ENCODE data around the gene SAP30. TPM values are rescaled to one million over a fixed set of nuclear protein-coding genes. Genes with fewer than 3 reads are reported as not detected.

Gene SAP30
- total RNA-seq, 1 experiment from 2014 or later, result 12.0 TPM

DNA sequence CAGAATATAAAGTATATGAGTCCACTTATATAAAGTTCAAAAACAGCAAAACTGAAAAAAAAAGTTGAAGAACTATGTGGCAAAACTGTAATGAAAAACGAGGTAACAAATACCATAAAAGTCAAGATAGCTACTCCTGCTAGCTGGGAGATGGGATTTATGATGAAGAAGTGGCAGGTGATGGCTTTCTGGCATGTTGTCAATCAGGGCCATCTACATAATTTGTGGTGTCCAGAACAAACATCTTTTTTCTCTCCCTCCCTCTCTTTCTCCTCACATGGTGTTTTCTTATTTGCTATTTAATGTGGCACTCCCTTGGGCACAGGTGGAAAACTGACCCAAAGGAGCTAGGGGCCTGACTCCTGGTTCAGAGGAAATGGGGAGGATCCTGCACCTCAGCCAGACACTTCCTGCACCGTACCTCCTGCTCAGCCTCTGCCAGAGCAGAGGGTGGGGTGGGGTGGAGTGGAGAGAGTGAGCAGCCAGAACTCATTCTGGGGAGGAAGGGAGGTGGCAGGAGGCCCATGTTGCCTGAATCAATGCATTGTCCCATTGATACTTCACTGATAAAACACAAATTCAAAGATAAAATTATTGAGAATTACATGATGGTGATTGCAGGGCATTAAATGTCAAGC, 5.3 kb upstream of the SAP30 start:
- BruUV-seq (replicated peaks), result no TSS peak
- Histone ChIP-seq H3K9me3 (ENCODE audit: control insufficient read depth in 1 of 2, insufficient read depth in 1 of 2, low read depth in 1 of 2, low read length in 2 of 2) (no peaks in the 10 kb centered on the region), H3K79me2 (ENCODE audit: insufficient read depth, low read length) (no peaks in the 10 kb centered on the region), H2AFZ (ENCODE audit: low read depth, low read length, poor library complexity, severe bottlenecking) (no peak overlapping the region), H3K9ac (ENCODE audit: low read length) (no peak overlapping the region), H3K36me3 (ENCODE audit: control insufficient read depth in 1 of 2, insufficient read depth in 2 of 2, low read length in 2 of 2) (no peaks in the 10 kb centered on the region), H3K27me3 (ENCODE audit: insufficient read depth, low read length) (no peaks in the 10 kb centered on the region), H3K9me2 (ENCODE audit: insufficient read depth) (no peaks in the 10 kb centered on the region), H3K4me2 (ENCODE audit: low read length) (no peak overlapping the region), H3K27ac (ENCODE audit: low read depth, low read length) (no peak overlapping the region), H3K4me1 (ENCODE audit: control insufficient read depth in 1 of 2, insufficient read depth in 2 of 2, low read length in 2 of 2) (peaks cover 0 to 10% of the 10 kb centered on the region in 2 experiments; a peak in 1 of 4 replicates), H4K20me1 (ENCODE audit: insufficient read depth) (no peaks in the 10 kb centered on the region), H3K4me3 (replicated peaks in 1 of 2; ENCODE audit: low read depth in 1 of 2, low read length in 2 of 2) (no peak overlapping the region)
- no peak for ATAC-seq
- RAD21 ChIA-PET (ENCODE audit: low non-redundant PET in 1 of 2, low total read pairs in 2 of 2, uncharacterized antibody in 2 of 2, unreplicated experiment in 2 of 2), result no interaction called here
- POLR2A ChIA-PET, result no interaction called here
- DNase-seq (ENCODE audit: low read depth, low spot score), result no peak
- CTCF ChIA-PET, result no interaction called here
- no peak for TF ChIP-seq SP1 (IDR thresholded peaks at IDR 0.05; ENCODE audit: low read depth)
- TF ChIP-seq EZH2phosphoT487 (IDR thresholded peaks at IDR 0.05; ENCODE audit: borderline replicate concordance), result no peak
- intact Hi-C loops (cut with micrococcal nuclease), result no loop called here

- ATAC-seq (no peak), DNase-seq (ENCODE audit: low read depth, low spot score) (no peak)
- no peak overlapping the region for H2AFZ ChIP-seq (ENCODE audit: low read depth, low read length, poor library complexity, severe bottlenecking)
- ChIA-PET RAD21 (ENCODE audit: low non-redundant PET in 1 of 2, low total read pairs in 2 of 2, uncharacterized antibody in 2 of 2, unreplicated experiment in 2 of 2) (no interaction called here), CTCF (no interaction called here), POLR2A (interaction anchor here (0.8 kb wide), 1 partner anchor 34 kb away, joined by 3 read pairs; no protein-coding TSS in a partner anchor)
- TF ChIP-seq EZH2 (IDR thresholded peaks at IDR 0.05) (no peak), ATF3 (IDR thresholded peaks at IDR 0.05) (no peak), YY1 (IDR thresholded peaks at IDR 0.05; ENCODE audit: extremely low read depth, insufficient replicate concordance, low read depth, low read length) (no peak), CTCF (IDR thresholded peaks at IDR 0.05 in 2 of 3, conservative IDR thresholded peaks at IDR 0.05 in 1 of 3; ENCODE audit: borderline replicate concordance in 1 of 3, insufficient read depth in 1 of 3, low read depth in 2 of 3, low read length in 2 of 3) (no peak), REST (IDR thresholded peaks at IDR 0.05; ENCODE audit: low read depth) (no peak), MAX (IDR thresholded peaks at IDR 0.05) (no peak)
- no peak overlapping the region for H3K4me3 ChIP-seq (replicated peaks in 1 of 2; ENCODE audit: low read depth in 1 of 2, low read length in 2 of 2)
- H3K36me3 ChIP-seq (ENCODE audit: control insufficient read depth in 1 of 2, insufficient read depth in 2 of 2, low read length in 2 of 2), result no peaks in the 10 kb centered on the region
- no peaks in the 10 kb centered on the region for H3K9me2 ChIP-seq (ENCODE audit: insufficient read depth)
- H3K4me1 ChIP-seq (ENCODE audit: control insufficient read depth in 1 of 2, insufficient read depth in 2 of 2, low read length in 2 of 2), result peaks cover 0 to 15% of the 10 kb centered on the region in 2 experiments; a peak in 2 of 4 replicates
- H3K4me2 ChIP-seq (ENCODE audit: low read length), result no peak overlapping the region
- H4K20me1 ChIP-seq (ENCODE audit: insufficient read depth), result no peaks in the 10 kb centered on the region
- intact Hi-C loops (cut with micrococcal nuclease), result no loop called here
- H3K9me3 ChIP-seq (ENCODE audit: control insufficient read depth in 1 of 2, insufficient read depth in 1 of 2, low read depth in 1 of 2, low read length in 2 of 2), result no peaks in the 10 kb centered on the region
- H3K27me3 ChIP-seq (ENCODE audit: insufficient read depth, low read length), result no peaks in the 10 kb centered on the region
- BruUV-seq (replicated peaks), result no TSS peak
- no peaks in the 10 kb centered on the region for H3K79me2 ChIP-seq (ENCODE audit: insufficient read depth, low read length)
- H3K9ac ChIP-seq (ENCODE audit: low read length), result no peak overlapping the region
- H3K27ac ChIP-seq (ENCODE audit: low read depth, low read length), result no peak overlapping the region
Observed at GRCh38 chr4:173367285-173367684, 3.5 kb upstream of the SAP30 start.

All from HCT116 (cell line).